Measurements from ENCODE around the gene TXNRD3.
"Not testable (repeated sequence)": the region's sequence is repeated elsewhere in the genome, so short reads cannot be mapped to it uniquely, and the experiment has no call there.

Gene TXNRD3

GRCh38 chr3:126612479-126613205 lies 42.3 kb downstream of the TXNRD3 start:
- no peak for DNase-seq (ENCODE audit: low read depth)
- TF ChIP-seq CTCF (IDR thresholded peaks at IDR 0.05; ENCODE audit: insufficient read depth, low read depth, low read length, missing control alignments): no peak
- H3K4me3 ChIP-seq (ENCODE audit: low read length): no peak overlapping the region

GRCh38 chr3:126609909-126610308 lies 45.0 kb downstream of the TXNRD3 start:
- no peak for TF ChIP-seq CTCF (IDR thresholded peaks at IDR 0.05; ENCODE audit: insufficient read depth, low read depth, low read length, missing control alignments)
- peak; percentile 10 for DNase-seq (ENCODE audit: low read depth)
- H3K4me3 ChIP-seq (ENCODE audit: low read length): no peak overlapping the region

DNA sequence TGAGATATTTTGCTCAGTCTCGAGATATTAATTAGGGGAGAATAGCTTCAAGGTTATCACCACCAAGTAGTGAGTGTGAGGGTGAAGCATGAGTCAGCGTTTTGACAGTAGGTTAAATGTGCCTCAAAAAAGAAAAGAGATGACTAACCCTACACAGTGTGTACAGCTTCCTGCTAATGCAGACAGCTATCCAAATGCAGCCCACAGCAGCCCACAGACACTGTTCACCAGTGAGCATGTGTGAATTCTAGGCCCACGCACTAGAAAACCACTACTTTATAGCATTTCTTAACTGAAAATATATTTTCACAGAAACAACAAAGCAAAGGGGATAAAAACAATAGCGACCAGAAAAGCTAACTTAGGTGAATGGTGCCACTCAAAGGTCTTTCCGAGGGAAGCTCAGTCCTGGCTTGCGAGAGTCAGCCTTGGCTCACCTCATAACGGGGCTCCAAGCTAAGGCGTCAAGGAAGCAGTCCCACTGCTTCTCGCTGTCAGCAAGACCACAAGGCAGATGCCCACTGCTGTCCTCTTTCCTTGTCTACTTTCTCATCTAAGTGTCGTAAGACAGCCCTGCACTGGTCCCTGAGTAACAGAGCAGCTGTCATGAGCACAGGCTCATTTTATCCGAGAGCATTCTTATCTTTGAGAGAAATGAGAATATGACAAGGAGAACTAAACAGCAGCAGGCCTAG lies 47.6 kb downstream of the TXNRD3 start:
- H3K4me3 ChIP-seq (ENCODE audit: low read length): no peak overlapping the region
- no peak for TF ChIP-seq CTCF (IDR thresholded peaks at IDR 0.05; ENCODE audit: insufficient read depth, low read depth, low read length, missing control alignments)
- DNase-seq (ENCODE audit: low read depth): peak; percentile 56

- no peak for DNase-seq (ENCODE audit: low read depth)
- no peak overlapping the region for H3K4me3 ChIP-seq (ENCODE audit: low read length)
- no peak for TF ChIP-seq CTCF (IDR thresholded peaks at IDR 0.05; ENCODE audit: insufficient read depth, low read depth, low read length, missing control alignments)
Observed at GRCh38 chr3:126606001-126606400, 48.9 kb downstream of the TXNRD3 start.

DNA sequence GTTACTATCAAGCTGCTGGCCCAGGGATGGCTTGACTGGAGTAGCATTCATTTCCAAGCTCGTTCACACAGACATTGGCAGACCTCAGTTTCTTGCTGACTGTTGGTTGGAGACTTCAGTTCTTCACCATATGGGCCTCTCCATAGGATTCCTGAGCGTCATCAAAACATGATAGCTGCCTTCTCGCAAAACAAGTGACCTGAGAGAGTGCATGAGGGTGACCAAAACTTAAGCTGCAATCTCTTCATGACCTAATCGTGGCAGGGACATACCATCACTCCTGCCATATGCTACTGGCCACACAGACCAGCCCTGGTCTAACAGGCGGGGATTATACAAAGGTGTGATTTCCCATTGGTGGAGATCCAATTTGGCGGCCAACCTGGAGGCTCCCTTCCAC lies 50.2 kb downstream of the TXNRD3 start:
- no peak for TF ChIP-seq CTCF (IDR thresholded peaks at IDR 0.05; ENCODE audit: insufficient read depth, low read depth, low read length, missing control alignments)
- DNase-seq (ENCODE audit: low read depth): no peak
- no peak overlapping the region for H3K4me3 ChIP-seq (ENCODE audit: low read length)

GRCh38 chr3:126599101-126599500 lies 55.8 kb downstream of the TXNRD3 start:
- no peak overlapping the region for H3K4me3 ChIP-seq (ENCODE audit: low read length)
- no peak for TF ChIP-seq CTCF (IDR thresholded peaks at IDR 0.05; ENCODE audit: insufficient read depth, low read depth, low read length, missing control alignments)
- no peak for DNase-seq (ENCODE audit: low read depth)

DNA sequence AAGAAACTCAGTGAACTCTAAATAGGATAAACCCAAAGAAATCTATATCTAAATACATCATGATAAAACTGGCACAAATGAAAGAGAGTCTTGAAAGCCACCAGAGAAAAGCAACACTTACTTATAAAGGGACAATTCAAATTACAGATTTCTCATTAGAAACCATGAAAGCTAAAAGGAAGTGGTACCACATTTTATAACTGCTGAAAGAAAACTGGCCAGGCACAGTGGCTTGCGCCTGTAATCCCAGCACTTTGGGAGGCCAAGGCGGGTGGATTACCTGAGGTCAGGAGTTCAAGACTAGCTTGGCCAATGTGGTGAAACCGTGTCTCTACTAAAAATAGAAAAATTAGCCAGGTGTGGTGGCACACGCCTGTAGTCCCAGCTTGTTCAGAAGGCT lies 59.4 kb downstream of the TXNRD3 start:
- DNase-seq (ENCODE audit: low read depth); H3K4me3 ChIP-seq (ENCODE audit: low read length): not testable (repeated sequence)

DNA sequence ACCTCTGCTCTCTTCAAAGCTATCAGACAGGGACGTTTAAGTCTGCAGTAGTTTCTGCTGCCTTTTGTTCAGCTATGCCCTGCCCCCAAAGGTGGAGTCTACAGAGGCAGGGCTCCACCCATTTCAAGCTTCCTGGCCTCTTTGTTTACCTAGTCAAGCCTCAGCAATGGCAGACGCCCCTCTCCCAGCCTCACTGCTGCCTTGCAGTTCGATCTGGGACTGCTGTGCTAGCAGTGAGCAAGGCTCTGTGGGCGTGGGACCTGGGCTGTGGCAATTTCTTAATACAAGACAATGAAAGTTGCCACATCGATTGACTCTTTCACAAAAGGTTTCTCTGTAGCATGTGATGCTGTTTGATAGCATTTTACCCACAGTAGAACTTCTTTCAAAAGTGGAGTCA lies 63.4 kb downstream of the TXNRD3 start:
- H3K4me3 ChIP-seq (ENCODE audit: low read length); DNase-seq (ENCODE audit: low read depth): not testable (repeated sequence)

Measured in epithelial cell of esophagus (primary cell).